GM20000 (cell line): ENCODE results near the gene TNS3.

Experiments
- DNase-seq: peaks from one replicate; pipeline ENCODE4 v3.0.0; 2012; ENCODE audit warnings: low spot score
- TF ChIP-seq, protein P1 (sequence below): IDR thresholded peaks from 2 replicates; pipeline ENCODE4 v1.5.1; 2012; ENCODE audit warnings: mild to moderate bottlenecking, control low read depth; ENCODE audit errors: extremely low read depth, missing control alignments

Gene TNS3

DNA sequence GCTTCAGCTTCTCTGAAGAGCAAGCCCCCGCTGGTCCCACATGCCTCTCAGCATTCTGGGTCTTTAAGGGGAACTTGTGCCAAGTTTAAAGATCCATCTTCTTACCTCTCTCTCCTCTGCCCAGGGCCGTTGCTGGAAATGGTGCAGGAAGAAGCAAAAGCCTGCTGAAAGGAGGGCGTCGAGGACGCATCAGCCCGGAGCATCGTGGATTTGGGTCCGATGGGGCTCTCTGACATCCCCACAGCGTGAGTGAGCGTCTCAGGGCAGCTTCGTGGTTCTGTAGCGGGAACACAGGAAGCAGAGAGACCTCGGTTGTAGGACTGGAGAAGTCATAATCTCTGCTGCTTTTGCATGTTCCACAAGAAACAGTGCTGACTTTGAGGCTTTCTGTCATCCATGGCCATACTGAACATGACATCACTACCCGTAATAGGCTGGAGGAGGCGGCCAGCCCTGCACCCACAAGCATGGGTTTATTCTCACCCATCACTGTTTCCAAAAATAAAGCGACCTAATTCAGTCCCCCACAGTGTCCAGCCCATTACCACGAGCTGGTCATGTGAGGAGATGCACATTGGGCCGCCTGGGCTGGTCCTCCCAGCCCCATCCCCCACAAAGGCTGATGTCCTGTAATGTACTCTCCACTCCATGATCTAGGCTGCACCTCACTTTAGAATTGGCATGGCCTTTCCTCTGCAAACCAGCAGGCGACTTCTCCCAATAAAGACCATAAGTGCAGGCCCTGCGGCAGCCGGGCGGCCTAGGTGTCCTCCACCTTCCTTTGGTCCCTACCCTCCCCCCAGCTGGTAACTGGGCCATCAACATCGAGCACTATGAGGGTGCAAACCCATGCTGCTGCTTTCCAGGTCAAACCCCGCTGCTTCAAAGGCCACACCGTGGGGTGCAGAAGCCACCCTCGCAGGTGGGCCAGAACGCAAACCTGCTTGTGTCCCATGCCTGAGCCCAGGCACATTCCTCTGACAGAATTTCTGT lies 276.9 kb downstream of the TNS3 start:
- DNase-seq, result no peak
- TF ChIP-seq, protein P1, sequence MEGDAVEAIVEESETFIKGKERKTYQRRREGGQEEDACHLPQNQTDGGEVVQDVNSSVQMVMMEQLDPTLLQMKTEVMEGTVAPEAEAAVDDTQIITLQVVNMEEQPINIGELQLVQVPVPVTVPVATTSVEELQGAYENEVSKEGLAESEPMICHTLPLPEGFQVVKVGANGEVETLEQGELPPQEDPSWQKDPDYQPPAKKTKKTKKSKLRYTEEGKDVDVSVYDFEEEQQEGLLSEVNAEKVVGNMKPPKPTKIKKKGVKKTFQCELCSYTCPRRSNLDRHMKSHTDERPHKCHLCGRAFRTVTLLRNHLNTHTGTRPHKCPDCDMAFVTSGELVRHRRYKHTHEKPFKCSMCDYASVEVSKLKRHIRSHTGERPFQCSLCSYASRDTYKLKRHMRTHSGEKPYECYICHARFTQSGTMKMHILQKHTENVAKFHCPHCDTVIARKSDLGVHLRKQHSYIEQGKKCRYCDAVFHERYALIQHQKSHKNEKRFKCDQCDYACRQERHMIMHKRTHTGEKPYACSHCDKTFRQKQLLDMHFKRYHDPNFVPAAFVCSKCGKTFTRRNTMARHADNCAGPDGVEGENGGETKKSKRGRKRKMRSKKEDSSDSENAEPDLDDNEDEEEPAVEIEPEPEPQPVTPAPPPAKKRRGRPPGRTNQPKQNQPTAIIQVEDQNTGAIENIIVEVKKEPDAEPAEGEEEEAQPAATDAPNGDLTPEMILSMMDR, result no peak

DNA sequence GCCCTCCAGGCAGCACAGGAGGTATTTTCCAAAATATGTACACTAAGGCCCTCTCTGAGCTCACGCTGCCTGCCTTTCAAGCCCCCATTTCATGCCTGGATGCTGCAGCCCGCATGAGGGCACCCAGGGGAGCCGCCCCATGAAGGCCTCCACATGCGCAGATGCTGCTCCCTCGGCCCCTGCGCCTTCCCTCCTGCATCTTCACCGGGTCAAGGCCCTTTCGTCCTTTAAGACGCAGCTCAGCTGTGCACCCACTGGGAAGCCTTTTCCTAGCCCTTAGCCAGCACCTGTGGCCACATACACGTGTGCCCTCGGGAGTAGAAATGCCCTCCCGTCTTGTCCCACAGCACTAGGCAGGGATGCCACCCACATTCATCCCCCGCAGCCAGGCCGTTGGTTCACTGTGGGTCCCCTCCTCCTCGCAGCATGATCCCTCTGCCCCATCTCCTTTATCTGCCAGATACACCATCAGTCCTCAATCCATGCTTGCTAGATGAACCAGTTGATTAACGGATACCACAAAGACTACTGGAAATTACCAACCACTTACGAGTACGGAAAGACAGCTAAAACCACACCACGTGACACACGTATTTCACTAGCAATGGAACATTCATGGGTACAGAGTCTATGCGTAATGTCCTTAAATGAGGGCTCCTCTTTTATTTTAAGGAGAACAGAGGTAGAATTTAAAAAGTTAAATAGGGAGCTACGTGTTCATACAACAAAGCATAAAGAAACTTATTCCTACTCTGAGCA lies 278.0 kb downstream of the TNS3 start:
- DNase-seq, result no peak

DNA sequence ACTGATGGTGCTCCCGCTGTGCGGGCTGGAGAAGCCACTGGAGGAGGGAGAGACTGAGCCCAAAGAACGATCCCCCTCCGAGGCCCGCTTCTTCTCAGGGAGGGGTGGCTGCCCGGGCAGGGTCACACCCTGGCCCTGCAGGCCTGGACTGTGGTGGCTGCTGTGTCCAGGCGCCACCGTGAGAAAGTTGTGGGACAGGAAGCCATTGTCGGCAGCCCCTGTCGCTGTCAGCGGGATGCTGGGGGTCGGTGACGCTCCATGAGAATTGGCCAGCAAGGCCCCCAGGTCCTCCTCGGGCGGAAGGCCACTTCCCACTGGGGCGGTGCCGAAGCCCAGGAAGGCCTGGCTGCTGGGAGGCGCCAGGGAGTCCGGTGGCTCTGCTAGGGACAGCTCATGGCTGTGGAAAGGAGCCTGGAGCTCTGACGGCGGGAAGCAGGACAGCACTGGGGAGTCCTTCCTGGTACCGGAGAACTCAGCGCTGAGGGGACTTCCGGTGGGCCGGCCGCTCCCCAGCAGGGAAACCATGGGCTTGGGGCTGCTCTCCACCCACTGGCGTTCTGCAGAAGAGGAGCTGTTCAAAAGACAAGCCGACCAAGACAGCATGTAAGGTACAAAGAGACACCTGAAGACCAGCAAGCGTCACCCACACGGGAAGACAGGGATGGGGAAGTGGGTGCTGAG lies 278.8 kb downstream of the TNS3 start:
- no peak for DNase-seq
- TF ChIP-seq, protein P1, result no peak

More for the DNA sequence above, 278.0 kb downstream of the TNS3 start:
- TF ChIP-seq, protein P1, result no peak

DNA sequence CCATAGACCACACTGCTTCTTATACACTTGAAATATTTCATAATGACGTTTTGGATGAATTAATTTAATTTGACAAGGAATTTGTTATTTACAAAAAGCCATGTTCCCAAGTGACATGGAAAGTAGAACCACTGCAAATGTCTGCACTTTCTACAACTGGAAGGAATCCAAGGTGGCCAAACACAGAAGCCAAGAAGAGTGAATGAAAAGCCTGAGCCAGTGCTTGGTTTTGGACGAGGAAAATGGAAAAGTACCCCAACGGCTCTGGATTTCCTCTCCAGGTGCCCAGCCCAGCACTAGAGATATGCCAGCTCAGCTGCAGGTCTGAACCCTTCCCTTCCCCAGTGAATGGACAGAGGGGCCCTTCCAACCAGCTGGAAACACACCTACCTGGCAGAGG lies 279.4 kb downstream of the TNS3 start:
- TF ChIP-seq, protein P1, result no peak
- DNase-seq, result no peak

DNA sequence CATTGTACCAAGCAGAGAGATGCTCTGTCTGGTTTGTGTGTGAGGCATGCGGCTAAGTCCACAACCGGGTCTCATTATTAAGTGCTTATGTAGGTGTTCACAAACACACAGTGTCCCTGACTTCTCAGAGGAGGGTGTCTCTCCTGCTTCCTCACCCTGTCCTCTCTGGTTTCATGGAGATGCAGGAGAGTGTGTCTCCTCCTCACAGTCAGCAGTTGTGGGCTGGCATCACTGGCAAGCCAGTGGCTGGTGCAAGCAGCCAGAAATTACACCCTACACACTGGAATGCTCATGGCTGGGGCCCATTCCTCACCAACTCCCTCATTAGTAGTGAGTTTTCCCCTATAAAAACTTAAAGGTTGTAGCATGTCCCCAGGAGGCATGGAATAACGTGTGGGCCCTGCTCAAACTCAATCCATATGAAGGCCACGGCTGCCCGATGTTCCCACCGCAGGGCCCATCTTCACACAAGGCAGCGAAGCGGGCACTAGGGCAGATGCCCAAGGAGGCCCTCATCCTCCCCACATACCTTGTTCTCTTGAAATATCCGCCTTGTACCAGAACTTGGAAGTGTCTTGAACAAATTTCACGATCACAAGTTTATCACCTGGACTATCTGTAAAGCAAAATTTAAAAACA lies 280.1 kb downstream of the TNS3 start:
- no peak for DNase-seq
- TF ChIP-seq, protein P1, result no peak

- TF ChIP-seq, protein P1, result no peak
These were observed 280.8 kb downstream of the TNS3 start for GRCh38 chr7:47301105-47301477.

More at GRCh38 chr7:47301105-47301477, 280.8 kb downstream of the TNS3 start:
- DNase-seq, result no peak
